Epidermal melanocyte (primary cell): ENCODE data around the gene SUGCT.

ENCODE experiments used
- DNase-seq: peaks from one replicate; pipeline ENCODE4 v3.0.0; 2011; ENCODE audit warnings: low spot score; ENCODE audit not compliant: insufficient read length

Gene SUGCT

DNA sequence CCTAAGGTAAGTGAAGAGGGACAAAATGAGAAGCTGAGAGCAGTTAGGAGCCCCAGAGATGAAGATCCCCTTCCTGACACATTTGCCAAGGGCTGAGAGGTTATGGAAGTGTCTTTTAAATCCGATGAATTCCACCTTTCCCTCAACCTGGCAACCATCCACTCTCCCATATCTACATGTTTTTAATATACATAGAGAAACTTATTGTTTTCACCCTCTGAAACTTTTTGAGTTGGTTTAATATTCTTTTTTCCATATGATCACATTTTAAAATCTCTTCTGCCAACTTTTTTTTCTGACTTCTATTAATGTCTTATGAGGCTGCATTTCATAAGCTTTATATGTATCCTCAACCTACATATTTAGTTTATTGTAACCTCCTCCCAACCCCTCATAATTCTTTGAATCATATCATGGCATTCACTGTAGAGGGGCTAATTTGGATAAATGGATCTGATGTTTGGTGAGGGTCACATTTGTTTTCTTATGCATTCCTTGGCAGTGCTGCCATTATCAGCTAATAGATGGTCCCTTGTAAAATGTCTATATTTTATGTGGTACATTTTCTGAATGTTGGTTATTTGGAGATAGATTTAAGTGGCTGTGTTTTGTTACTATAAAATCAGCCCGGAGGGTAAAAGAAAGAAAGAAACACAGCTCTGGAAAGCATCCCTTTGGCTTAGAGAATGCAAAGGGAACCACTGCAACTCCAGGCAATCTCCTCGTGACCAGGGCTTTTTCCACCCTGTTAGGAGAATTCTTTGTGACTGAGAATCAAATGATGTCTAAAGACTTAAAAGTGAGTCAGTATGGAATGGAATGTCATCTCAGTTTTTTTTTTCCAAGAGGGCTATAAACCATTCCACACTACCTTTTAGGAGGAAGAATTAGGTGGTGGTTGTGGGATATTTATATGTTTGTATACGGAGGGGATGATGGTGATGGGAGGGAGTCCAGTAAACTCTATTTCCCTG, 334.4 kb downstream of the SUGCT start:
- DNase-seq = peak; percentile 36

DNA sequence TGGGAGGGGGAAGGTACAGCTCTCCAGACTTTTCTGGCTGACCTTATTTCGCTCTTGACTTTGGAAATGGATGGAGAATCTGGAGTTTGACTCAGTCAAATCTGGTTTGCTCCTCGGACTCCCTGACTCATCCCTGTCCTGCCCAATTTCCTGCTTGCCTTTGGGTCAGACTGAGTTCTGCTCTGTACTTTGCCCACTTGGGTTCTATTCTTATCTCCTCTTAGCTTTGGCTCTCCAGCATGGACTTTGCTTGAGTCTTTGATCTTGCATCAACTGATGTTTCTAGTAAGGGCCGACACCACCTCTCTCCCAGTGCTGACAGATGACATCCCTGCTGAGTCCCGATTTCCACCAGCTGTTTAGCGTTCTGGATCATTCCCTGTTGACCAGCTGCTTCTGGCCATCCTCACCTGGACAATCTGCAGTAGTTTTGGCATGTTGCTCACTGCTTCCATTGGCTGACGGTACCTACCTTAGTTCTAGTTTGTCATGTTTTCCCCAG, 335.3 kb downstream of the SUGCT start:
- DNase-seq = no peak

DNA sequence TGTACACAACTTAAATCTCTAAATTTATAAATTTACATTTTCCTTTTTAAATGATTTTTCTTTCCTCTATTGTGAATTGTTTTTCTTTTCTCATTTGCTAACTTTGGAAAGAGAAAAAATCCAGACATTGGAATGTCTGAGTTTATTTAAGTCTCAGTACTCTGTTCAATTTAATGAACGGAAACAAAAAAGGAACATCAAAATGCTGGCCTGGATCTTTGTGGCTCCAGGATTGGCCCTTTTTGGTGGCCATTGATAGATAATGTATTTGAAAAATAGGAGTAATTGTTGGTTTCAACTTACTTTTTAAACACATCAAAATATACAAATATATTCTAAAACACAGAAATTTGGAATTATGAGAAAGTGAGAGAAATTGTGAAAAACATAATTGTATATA, 336.0 kb downstream of the SUGCT start:
- no peak for DNase-seq

DNA sequence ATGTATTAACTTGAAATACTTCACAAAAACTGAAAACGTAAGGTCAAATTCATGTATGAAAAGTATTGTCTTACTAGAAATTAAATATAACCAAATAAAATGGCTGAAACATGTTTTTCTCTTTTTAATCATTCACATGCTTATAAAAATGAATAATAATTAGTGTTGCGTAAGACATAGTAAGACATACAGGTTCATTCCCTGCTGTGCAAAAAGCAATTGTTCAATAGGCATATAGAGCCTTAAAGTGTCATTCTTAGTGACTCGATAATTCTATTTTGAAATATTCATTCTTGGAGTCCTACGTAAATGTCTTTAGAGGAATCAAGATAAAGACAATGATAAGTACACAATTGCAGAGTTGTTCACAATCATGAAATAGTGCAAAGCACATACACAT, 337.1 kb downstream of the SUGCT start:
- DNase-seq = no peak

DNA sequence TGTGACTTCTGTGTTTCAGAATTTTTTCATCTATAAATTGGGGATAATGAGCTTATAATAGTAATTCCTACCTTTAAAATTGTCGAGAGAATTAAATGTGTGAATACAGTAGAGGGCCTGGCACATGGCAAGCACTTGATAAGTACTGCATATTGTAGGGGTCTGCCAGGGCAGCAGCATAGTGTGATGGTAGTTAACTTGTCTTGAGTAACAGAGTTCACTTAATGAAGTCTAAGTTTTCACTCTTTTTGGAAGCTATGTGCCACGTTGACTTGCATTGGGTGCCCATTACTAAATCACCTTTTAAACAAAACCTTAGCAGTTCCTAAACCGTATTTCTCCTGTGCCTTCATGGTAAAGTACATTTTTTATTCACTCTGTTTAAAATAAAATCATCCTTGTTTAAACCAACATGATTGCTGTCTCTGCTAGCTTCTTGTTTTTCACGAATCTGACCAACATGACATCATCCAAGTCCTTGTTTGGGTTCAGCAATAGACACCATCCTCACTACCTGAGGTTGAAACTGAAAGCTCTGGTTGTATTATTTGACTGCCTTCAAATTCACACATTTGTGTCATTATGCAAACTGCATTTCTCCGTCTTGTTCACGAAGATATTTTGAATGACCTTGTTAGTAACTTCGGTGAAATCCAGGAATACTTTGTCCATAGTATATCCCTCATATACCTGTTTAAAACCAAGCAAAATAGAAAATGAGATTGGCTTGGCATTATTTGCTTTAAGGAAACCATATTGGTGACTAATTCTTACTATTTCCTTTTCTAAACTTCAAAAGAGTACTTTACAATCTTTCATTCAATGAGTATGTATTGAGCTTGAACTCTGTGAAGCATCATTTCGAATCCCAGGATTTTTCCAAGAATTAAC, 340.2 kb downstream of the SUGCT start:
- no peak for DNase-seq

DNA sequence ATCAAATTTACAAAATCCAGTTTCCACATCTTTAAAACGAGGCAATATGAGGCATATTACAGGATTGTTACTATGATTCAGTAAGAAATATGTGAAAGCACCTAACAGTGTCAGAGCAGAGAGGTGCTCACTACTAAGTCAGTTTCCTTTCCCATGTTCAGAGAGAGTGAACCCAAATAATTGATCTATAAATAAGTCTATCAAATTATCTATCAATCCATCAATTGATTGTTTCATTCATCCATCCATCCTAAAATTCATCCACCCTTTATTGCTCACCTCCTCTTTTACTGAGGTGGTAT, 340.8 kb downstream of the SUGCT start:
- DNase-seq = no peak

DNA sequence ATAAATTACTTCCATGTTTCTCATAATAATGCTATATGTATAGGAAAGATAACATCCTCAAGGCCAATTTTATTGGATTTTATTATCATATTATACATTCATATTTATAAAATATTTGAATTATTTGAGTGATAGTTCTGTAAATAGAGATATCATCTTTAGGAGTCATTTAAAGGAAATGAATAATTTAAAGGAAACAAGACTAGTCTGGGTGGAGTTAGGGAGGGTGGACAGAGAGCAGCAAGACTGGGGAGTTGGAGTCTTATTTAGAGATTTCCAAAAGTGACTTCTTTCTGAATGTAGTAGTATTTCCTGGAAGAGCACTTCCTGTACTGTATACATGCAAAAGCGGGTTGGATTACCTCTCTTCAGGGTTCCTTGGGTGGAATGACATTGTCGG, 342.3 kb downstream of the SUGCT start:
- no peak for DNase-seq

DNA sequence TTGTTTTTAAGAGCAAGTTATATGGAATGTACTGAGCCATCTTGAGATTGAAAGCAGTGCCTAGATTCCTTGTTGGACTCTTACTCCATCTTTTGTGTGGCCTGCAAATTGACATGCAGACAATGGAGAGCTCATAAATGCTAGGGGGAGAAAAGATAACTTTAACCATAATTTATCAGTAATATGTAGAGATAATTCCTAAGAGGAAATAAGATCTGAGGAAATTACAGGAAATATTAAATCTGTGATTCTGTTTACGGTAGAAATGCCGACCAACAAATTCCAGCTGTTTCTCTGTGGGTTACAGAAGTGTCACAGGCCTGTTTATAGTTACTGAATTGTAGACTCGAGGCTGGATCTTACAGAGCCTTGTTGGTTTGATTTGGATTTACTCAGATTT, 348.0 kb downstream of the SUGCT start:
- DNase-seq = no peak

DNA sequence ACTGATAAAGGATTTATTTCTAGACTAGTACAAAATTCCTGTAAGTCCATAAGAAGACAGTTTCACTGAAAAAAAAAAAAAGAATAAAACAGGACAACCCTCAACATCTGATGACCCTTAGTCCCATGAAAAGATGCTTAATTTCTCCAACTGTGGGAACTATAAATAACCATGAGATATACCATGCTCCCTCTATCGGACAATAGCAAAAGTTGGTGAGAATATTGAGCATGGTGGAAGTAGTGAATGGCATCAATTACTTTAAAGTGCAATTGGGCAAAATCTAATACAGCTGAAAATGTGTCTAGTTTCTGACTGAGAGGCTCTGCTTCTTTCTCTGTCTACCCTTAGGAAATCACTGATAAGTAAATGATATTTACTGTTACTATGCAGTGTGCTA, 348.8 kb downstream of the SUGCT start:
- DNase-seq = no peak

DNA sequence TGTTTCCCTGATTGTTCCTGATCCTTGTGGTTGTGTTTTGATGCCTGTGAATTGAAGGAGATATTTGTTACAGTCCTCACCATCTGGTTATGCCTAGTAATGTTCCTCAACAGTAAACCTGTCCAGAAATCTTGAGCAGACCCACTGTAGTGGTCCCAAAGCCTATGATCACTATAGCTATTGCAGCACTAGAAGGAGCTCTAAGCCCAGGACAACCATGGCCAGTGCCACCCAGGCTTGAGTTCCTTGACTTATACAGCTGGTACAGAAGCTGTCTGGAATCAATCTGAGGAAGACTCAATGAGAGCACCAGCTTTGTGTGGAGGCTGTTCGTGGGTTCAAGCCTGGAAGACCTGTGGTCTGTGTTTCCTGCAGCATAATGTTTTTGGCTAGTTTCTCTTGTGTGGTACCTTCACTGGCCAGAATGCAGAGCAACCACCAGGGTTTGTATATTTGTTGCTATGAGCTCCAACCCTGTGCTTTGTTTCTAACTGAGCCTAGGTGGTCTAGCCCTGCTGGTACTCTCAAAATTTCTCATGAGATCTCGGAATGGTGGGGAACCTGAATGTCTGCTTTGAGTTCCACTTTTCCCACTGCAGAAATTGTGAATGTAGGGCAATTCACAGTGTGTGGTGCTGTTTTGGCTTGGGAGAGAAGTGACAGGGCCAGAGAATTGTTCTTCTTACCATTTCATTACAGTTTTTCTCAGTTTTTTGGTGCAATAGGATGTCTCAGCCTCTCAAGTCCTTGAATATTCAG, 355.2 kb downstream of the SUGCT start:
- DNase-seq = no peak

DNA sequence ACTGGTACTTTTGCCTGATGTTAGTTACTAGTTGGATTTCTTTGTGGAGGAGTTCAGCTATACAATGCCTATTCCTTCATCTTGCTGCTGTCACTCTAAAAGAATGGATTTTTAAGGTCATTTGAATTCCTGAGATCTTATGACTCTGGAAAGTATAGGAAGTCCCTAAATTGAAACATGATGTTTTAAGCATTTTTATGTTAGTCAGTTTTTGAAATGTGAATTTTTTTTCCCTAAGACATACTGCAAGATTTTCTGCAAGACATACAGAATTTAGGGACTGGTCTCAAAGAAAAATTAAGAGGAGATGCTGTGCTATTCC, 355.8 kb downstream of the SUGCT start:
- no peak for DNase-seq

DNA sequence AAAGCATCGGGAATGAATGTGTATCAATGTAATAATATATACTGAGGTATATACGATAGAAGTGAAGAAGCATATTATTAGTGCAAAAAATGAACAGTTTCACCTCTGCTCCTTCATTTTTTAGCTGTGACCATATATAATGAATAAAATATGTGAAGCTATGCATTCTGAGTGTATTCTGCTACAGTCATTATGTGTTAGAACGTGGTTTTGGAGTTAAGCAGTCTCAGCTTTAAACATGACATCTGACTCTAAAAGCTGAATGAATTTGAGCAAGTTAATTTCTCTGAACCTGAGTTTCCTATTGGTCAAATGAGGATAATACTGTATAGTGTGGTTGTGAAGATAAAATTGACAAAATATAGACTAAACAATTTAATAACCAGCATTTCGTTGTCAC, 358.1 kb downstream of the SUGCT start:
- DNase-seq = no peak

DNA sequence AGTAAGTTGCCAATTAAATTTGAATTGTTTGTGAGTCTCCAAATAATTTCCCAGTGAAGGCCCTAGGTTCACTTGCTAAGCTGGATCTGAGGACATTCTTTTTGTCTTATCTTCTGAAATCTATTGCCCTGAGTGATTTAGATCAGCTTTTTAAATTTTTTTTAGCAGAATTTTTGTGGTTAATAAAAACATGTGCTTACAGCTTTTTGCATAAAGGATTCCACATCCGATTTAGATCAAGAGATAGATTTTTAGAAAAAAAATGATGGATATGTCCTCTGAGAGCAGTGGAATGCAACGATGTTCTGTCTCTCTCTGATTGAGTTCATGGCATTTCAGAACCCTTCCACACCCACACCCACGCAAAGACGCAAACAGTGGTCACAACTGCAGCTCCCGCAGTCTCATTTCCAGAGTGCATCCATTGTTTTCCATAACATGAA, 358.8 kb downstream of the SUGCT start:
- no peak for DNase-seq

DNA sequence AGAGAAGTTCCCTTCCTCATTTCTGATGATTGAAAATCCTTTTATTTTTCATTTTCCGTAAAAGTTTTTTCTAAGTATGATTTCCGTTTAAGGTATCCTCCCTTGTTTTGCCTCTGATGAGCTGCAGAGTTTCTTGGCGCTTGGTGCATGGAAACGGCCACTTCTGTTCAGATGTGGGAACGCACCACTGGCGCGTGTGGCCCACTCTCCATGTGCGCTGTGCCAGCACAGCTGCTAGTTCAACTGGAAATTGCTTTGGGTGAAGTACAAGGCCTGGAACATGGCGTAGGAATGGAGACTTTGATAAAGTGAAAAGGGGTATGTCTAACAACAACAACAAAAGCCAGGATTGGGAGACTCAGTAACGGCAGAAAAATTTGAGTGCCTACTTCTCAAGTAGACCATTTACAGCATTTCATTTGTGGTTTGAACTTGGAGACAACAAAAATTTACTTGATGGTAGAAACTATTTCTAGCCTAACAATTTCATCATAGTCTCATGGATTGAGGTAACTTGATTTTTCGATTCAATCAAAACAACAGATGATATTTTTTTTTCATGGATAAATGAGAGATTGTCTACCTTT, 364.2 kb downstream of the SUGCT start:
- DNase-seq = no peak

DNA sequence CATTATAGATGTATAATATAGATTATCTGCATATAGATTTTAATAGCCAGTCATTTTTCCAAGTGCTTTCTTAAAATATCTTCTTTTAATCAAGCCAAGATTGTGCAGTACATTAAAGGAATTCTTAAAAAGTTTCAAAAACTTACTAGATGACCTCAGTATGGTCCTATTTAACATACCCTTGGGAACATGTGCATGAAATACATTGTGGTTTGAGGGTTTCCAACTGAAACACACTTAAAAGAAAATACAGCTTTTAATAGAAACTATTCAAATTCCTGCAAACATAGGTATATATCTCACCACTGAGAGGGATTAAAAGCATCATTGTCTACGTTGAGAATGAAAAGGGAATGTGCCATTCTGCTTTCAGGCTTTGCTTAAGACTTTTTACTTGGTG, 364.9 kb downstream of the SUGCT start:
- DNase-seq = no peak

DNA sequence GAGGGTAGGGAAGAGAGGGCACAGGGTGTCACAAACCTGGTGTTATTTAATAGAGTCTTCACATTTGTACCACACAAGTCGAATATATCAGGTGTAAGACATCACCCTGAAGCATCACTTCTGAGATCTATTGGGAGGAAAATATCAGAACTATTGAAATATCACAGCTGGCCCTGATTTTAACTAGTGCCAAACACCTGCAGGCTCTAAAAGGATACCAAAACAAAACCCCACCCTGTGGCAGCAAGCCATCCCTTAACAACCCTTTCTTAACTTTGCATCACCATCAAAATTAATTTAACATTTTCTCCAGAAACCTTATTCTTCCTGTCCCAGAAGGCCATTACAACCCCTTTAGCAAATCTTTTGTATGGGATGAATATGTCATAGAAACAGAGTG, 365.4 kb downstream of the SUGCT start:
- no peak for DNase-seq

DNA sequence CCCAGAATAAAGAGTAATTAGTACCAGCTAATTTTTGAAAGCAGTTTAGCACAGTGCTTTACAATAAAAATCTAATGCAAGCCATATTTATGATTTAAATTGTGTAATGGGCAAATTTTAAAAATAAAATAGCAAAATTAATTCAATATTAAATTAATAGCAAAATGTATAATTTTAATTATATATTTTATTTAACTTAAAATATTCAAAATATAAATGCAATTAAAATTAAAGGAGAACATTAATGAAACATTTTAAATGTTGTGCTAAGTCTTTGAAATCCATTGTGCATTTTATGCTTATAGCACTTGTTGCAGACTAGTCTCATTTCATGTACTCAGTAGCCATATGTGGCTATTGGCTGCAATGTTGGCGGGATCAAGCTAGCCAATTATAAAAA, 367.6 kb downstream of the SUGCT start:
- DNase-seq = no peak

DNA sequence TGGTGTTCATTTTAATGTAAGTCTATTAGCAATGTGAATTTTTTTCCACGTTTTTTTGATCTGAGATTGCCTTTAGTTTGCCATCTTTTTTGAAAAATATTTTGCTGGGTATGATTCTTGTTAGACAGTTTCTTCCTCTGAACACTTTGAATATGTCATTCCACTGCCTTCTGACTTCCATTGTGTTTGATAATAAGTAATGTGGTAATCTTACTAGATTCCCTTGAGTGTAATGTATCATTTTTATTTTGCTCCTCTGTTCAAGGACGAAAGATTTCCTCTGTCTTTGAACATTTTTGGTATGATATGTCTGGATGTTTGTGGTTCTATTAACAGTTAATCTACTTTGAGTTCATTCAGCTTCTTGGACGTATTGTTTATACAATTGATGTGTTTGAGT, 371.4 kb downstream of the SUGCT start:
- DNase-seq = no peak

DNA sequence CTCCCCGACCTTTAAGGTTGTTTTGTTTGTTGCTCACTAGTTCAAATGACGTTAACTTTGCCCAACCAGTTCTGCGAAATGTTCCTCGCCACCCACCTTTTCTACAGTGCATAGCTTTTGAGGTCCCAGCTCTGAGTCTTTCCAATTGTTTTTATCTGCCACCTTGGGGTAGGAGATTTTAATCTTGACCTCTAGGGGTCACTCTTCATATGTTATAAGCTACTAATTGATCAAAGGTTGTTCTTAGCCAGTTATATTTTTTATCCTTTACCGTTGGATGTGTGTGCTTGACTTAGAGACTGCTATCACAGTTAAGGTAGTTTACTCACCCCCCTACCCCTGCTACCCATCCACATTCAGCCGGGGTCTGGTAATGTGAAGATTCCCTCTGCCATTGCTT, 372.4 kb downstream of the SUGCT start:
- DNase-seq = no peak

DNA sequence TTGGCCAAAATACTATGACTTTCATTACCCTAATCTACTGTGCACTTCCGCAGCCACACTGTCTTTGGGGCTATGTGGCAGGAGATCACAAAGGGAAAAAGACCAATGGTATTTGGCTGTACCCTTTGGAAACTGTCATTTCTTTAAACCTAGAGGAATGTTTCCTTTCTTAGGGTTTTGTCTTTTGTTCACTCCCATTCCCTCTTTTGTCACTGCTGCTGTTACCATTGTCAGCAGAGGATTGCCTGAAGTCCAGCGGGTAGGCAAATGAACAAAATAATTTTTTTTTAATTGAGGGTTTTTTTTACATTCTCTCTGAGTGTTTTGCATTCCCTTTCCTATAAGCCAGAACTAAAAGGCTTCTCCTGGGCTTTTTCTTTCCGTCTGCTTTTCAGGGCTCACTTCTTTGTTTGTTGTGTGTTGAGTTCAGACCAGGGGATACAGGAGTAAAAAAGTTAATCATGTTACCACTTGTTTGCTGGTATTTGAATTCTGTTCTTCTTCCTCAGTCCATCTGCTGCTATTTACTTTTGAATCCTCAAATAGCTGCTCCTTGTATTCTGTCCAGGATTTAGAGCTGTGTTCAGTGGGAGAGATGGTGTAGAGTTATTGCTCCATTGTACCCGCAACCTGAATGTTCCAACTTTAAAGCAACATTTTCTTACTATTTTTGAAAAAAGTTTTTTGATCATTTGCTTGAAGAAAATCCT, 374.6 kb downstream of the SUGCT start:
- DNase-seq = no peak

DNA sequence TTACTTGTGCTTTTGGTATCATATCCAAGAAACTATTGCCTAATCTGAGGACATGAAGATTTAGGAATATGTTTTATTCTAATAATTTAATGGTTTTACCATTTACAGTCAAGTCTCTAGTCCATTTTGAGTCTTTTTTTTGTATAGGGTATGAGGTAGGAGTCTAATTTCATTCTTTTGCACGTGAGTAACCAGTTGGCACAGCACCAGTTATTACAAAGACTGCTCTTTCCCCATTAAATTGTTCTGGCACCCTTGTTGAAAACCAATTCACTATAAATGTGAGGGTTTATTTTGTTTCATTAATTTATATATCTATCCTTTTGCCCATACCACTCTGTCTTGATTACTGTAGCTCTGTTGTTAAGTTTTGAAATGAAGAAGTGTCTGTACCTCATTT, 381.6 kb downstream of the SUGCT start:
- DNase-seq = no peak
